Measurements from ENCODE around the gene PIP4K2B. TPM values are rescaled to one million over a fixed set of nuclear protein-coding genes. Genes with fewer than 3 reads are reported as not detected.

The PIP4K2B gene
- total RNA-seq (2021): 28.0 and 35.7 TPM in 2 replicates
- Bru-seq, nascent RNA: percentile 63 among the genes with signal in this experiment
- BruChase-seq, experiment 1, labeled RNA remaining after a 2-hour chase: percentile 77 among the genes with signal in this experiment
- BruChase-seq, experiment 2, labeled RNA remaining after a 6-hour chase: percentile 87 among the genes with signal in this experiment
- long read RNA-seq, full-length matches to known transcripts: 1 of 19 reads
- long read RNA-seq, partial matches to known transcripts: 15 of 19 reads
- long read RNA-seq, other reads (novel, unspliced or antisense): 3 of 19 reads

- Histone ChIP-seq H3K9me3 (ENCODE audit: low read depth, low read length, poor library complexity, severe bottlenecking) (no peaks in the 10 kb centered on the region), H3K27me3 (replicated peaks; ENCODE audit: insufficient read depth, low read depth, low read length, poor library complexity) (no peaks in the 10 kb centered on the region), H3K4me3 (ENCODE audit: low read depth, low read length, poor library complexity, severe bottlenecking) (peak within 1 kb of the TSS; percentile 69), H3K4me1 (ENCODE audit: insufficient read depth, low read length, poor library complexity, severe bottlenecking) (no peaks in the 10 kb centered on the region), H3K27ac (ENCODE audit: low read depth, low read length, poor library complexity, severe bottlenecking) (peak within 1 kb of the TSS; percentile 97), H3K36me3 (ENCODE audit: insufficient read depth, low read length, poor library complexity, severe bottlenecking) (no peaks in the 10 kb centered on the region)
- no TSS peak for BruUV-seq (replicated peaks)
- CTCF ChIA-PET: no interaction called here
- TF ChIP-seq, protein P1, sequence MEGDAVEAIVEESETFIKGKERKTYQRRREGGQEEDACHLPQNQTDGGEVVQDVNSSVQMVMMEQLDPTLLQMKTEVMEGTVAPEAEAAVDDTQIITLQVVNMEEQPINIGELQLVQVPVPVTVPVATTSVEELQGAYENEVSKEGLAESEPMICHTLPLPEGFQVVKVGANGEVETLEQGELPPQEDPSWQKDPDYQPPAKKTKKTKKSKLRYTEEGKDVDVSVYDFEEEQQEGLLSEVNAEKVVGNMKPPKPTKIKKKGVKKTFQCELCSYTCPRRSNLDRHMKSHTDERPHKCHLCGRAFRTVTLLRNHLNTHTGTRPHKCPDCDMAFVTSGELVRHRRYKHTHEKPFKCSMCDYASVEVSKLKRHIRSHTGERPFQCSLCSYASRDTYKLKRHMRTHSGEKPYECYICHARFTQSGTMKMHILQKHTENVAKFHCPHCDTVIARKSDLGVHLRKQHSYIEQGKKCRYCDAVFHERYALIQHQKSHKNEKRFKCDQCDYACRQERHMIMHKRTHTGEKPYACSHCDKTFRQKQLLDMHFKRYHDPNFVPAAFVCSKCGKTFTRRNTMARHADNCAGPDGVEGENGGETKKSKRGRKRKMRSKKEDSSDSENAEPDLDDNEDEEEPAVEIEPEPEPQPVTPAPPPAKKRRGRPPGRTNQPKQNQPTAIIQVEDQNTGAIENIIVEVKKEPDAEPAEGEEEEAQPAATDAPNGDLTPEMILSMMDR (conservative IDR thresholded peaks at IDR 0.05; ENCODE audit: low read depth, low read length): no peak
- TF ChIP-seq EZH2 (IDR thresholded peaks at IDR 0.05; ENCODE audit: borderline replicate concordance, low read depth, low read length, poor library complexity, severe bottlenecking): no peak
- intact Hi-C loops (cut with micrococcal nuclease; ENCODE audit: unreplicated experiment): no loop called here
- POLR2A ChIA-PET (ENCODE audit: low non-redundant PET): interaction anchor here (0.6 kb wide), 1 partner anchor 400 kb away, joined by 3 read pairs; the partner anchor contains the start of gene RPL19
- DNase-seq (ENCODE audit: low spot score): peak; percentile 96
Observed at GRCh38 chr17:38799501-38800236, at the start of gene PIP4K2B. Gene PIP4K2B, minus strand, starts transcription at chr17:38799556. Its CDS starts 132 bp downstream, at chr17:38799424.

DNA sequence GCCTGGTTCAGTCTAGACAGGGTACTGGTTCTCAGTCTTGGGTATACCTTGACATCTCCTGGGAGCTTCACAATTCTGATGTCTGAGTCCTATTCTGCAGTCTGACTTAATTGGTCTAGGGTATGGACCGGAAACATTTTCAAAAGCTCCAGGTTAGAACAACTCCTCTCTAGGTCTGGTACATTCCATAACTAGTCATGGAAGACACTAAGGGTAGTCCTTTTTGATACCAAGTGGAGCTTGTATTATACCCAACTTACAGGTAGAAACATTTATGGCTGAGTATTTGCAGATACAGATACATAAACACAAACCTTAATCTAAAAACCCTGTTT, 49.2 kb upstream of the PIP4K2B start:
- no peak for DNase-seq (ENCODE audit: low spot score)
- no TSS peak for BruUV-seq (replicated peaks)
- ChIA-PET CTCF (no interaction called here), POLR2A (ENCODE audit: low non-redundant PET) (interaction anchor here (0.6 kb wide), 1 partner anchor 171 kb away, joined by 3 read pairs; no protein-coding TSS in a partner anchor)
- TF ChIP-seq, protein P1 (conservative IDR thresholded peaks at IDR 0.05; ENCODE audit: low read depth, low read length): no peak
- no peak for TF ChIP-seq EZH2 (IDR thresholded peaks at IDR 0.05; ENCODE audit: borderline replicate concordance, low read depth, low read length, poor library complexity, severe bottlenecking)
- intact Hi-C loops (cut with micrococcal nuclease; ENCODE audit: unreplicated experiment): no loop called here
- Histone ChIP-seq H3K4me3 (ENCODE audit: low read depth, low read length, poor library complexity, severe bottlenecking) (no peak overlapping the region), H3K27me3 (replicated peaks; ENCODE audit: insufficient read depth, low read depth, low read length, poor library complexity) (no peaks in the 10 kb centered on the region), H3K4me1 (ENCODE audit: insufficient read depth, low read length, poor library complexity, severe bottlenecking) (no peaks in the 10 kb centered on the region), H3K9me3 (ENCODE audit: low read depth, low read length, poor library complexity, severe bottlenecking) (no peaks in the 10 kb centered on the region), H3K36me3 (ENCODE audit: insufficient read depth, low read length, poor library complexity, severe bottlenecking) (peaks cover 58% of the 10 kb centered on the region), H3K27ac (ENCODE audit: low read depth, low read length, poor library complexity, severe bottlenecking) (no peak overlapping the region)

DNA sequence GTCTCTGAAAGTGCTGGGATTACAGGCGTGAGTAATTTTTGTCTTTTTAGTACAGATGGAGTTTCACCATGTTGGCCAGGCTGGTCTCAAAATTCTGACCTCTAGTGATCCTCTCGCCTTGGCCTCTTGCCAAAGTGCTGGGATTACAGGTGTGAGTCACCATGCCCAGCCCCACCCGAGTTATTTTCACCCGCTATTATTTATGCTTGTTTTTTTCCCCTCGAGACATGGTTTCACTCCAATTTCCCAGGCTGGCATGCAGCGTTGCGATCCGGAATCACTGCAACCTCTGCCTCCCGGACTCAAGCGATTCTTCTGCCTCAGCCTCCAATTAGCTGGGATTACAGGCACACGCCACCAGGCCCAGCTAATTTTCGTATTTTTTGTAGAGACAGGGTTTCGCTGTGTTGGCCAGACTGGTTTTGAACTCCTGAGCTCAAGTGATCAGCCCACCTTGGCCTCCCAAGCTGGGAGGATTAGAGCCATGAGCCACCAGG, 45.0 kb upstream of the PIP4K2B start:
- no peak for DNase-seq (ENCODE audit: low spot score)
- Histone ChIP-seq H3K4me3 (ENCODE audit: low read depth, low read length, poor library complexity, severe bottlenecking) (no peak overlapping the region), H3K9me3 (ENCODE audit: low read depth, low read length, poor library complexity, severe bottlenecking) (no peaks in the 10 kb centered on the region), H3K4me1 (ENCODE audit: insufficient read depth, low read length, poor library complexity, severe bottlenecking) (no peaks in the 10 kb centered on the region), H3K36me3 (ENCODE audit: insufficient read depth, low read length, poor library complexity, severe bottlenecking) (peaks cover 20% of the 10 kb centered on the region), H3K27me3 (replicated peaks; ENCODE audit: insufficient read depth, low read depth, low read length, poor library complexity) (no peaks in the 10 kb centered on the region), H3K27ac (ENCODE audit: low read depth, low read length, poor library complexity, severe bottlenecking) (no peak overlapping the region)
- intact Hi-C loops (cut with micrococcal nuclease; ENCODE audit: unreplicated experiment): no loop called here
- ChIA-PET CTCF (no interaction called here), POLR2A (ENCODE audit: low non-redundant PET) (interaction anchor here (0.5 kb wide), 1 partner anchor 138 kb away, joined by 4 read pairs; no protein-coding TSS in a partner anchor)
- no TSS peak for BruUV-seq (replicated peaks)
- TF ChIP-seq EZH2 (IDR thresholded peaks at IDR 0.05; ENCODE audit: borderline replicate concordance, low read depth, low read length, poor library complexity, severe bottlenecking): no peak
- TF ChIP-seq, protein P1 (conservative IDR thresholded peaks at IDR 0.05; ENCODE audit: low read depth, low read length): no peak
